ENCODE data around the gene ZNF516. TPM values are rescaled to one million over a fixed set of nuclear protein-coding genes. Genes with fewer than 3 reads are reported as not detected.

ZNF516 gene
- total and polyA plus RNA-seq, 2 of the 13 experiments (the other 11 are each of a cell fraction or from before 2014, with no cell fraction given): 16.6 to 18.7 TPM

DNA sequence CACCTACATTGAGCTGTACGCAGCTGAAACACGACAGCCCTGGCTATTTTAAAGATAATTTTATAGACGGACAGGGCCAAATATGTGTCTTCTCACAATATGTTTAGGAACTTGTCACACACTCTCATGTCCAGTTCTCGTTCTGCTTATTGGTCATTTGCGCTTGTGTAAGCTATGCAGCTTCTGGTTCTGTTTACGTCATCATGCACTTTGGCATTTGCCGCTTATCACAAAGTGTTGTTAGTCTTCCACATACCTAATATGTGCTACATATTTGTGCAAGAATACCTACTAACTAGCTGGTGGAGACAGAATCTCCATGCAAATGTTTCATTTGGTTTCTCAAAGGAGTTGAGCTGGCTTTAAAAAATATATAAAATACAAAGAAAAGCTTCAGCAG, 7.5 kb upstream of the ZNF516 start (continued):
- TF ChIP-seq, protein P1, sequence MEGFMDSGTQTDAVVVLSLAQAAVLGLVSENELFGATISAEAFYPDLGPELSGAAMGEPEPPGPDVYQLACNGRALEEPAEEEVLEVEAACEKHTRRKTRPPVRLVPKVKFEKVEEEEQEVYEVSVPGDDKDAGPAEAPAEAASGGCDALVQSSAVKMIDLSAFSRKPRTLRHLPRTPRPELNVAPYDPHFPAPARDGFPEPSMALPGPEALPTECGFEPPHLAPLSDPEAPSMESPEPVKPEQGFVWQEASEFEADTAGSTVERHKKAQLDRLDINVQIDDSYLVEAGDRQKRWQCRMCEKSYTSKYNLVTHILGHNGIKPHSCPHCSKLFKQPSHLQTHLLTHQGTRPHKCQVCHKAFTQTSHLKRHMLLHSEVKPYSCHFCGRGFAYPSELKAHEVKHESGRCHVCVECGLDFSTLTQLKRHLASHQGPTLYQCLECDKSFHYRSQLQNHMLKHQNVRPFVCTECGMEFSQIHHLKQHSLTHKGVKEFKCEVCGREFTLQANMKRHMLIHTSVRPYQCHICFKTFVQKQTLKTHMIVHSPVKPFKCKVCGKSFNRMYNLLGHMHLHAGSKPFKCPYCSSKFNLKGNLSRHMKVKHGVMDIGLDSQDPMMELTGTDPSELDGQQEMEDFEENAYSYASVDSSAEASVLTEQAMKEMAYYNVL (CRISPR knock-in tag; IDR thresholded peaks at IDR 0.05; ENCODE audit: borderline replicate concordance): no peak
- TF ChIP-seq DPF2 (CRISPR knock-in tag; IDR thresholded peaks at IDR 0.05; ENCODE audit: borderline replicate concordance, low read depth): no peak
- peak; percentile 65; the same call in 1 of the 2 replicates for TF ChIP-seq NCOR1 (IDR thresholded peaks at IDR 0.05; ENCODE audit: borderline replicate concordance, low read length)
- TF ChIP-seq, protein P2, sequence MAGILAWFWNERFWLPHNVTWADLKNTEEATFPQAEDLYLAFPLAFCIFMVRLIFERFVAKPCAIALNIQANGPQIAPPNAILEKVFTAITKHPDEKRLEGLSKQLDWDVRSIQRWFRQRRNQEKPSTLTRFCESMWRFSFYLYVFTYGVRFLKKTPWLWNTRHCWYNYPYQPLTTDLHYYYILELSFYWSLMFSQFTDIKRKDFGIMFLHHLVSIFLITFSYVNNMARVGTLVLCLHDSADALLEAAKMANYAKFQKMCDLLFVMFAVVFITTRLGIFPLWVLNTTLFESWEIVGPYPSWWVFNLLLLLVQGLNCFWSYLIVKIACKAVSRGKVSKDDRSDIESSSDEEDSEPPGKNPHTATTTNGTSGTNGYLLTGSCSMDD (CRISPR knock-in tag; IDR thresholded peaks at IDR 0.05): no peak
- TF ChIP-seq FOXA3 (CRISPR knock-in tag; IDR thresholded peaks at IDR 0.05): peak; percentile 39; the same call in 1 of the 2 replicates
- TF ChIP-seq, protein P3, sequence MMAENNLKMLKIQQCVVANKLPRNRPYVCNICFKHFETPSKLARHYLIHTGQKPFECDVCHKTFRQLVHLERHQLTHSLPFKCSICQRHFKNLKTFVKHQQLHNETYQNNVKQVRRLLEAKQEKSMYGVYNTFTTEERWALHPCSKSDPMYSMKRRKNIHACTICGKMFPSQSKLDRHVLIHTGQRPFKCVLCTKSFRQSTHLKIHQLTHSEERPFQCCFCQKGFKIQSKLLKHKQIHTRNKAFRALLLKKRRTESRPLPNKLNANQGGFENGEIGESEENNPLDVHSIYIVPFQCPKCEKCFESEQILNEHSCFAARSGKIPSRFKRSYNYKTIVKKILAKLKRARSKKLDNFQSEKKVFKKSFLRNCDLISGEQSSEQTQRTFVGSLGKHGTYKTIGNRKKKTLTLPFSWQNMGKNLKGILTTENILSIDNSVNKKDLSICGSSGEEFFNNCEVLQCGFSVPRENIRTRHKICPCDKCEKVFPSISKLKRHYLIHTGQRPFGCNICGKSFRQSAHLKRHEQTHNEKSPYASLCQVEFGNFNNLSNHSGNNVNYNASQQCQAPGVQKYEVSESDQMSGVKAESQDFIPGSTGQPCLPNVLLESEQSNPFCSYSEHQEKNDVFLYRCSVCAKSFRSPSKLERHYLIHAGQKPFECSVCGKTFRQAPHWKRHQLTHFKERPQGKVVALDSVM (CRISPR knock-in tag; IDR thresholded peaks at IDR 0.05): no peak
- no peak for TF ChIP-seq FOXP1 (IDR thresholded peaks at IDR 0.05)
- 0 out of 2 replicates have a peak, but pooled peaks have one; percentile 20 for TF ChIP-seq FOXP1 (CRISPR knock-in tag; IDR thresholded peaks at IDR 0.05)
- TF ChIP-seq ATF1 (CRISPR knock-in tag; IDR thresholded peaks at IDR 0.05): no peak
- no peak for TF ChIP-seq HHEX (CRISPR knock-in tag; IDR thresholded peaks at IDR 0.05)
- TF ChIP-seq, protein P4, sequence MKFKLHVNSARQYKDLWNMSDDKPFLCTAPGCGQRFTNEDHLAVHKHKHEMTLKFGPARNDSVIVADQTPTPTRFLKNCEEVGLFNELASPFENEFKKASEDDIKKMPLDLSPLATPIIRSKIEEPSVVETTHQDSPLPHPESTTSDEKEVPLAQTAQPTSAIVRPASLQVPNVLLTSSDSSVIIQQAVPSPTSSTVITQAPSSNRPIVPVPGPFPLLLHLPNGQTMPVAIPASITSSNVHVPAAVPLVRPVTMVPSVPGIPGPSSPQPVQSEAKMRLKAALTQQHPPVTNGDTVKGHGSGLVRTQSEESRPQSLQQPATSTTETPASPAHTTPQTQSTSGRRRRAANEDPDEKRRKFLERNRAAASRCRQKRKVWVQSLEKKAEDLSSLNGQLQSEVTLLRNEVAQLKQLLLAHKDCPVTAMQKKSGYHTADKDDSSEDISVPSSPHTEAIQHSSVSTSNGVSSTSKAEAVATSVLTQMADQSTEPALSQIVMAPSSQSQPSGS (CRISPR knock-in tag; IDR thresholded peaks at IDR 0.05): peak; percentile 78; the same call in 1 of the 2 replicates
- peak; percentile 24; the same call in 1 of the 2 replicates for TF ChIP-seq THAP11 (CRISPR knock-in tag; IDR thresholded peaks at IDR 0.05)
- no peak for TF ChIP-seq CAMTA2 (CRISPR knock-in tag; IDR thresholded peaks at IDR 0.05; ENCODE audit: borderline replicate concordance)
- no peak for TF ChIP-seq MZF1 (CRISPR knock-in tag; IDR thresholded peaks at IDR 0.05; ENCODE audit: borderline replicate concordance)
